NCI-H2029 treated with DMSO at 0.1 percent for 48 hours (cell line): ENCODE data around the gene VOPP1.
"Not testable (repeated sequence)": the region's sequence is repeated elsewhere in the genome, so short reads cannot be mapped to it uniquely, and the experiment has no call there.

Experiments used
- DNase-seq: peaks from one replicate; lab custom pipeline; 2025; lab: John Stamatoyannopoulos, UW

Gene VOPP1

GRCh38 chr7:55510206-55510605, 62.1 kb downstream of the VOPP1 start:
- DNase-seq, result not testable (repeated sequence)

DNA sequence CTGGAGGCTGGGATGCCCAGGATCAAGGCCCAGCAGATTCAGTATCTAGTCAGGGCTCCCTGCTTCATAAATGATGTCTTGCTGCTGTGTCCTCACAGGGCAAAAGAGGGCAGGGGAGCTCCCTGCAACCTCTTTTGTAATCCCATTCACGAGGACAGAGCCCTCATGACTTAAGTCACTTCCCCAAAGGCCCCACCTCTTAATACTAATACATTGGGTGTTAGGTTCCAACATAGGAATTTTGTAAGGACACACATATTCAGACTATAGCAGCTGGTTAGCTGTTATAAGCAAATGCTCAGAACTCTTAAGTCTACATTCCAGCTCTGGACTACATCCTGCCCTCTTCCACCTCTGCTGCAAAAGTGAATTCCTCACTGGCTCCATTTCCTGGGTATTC, 63.0 kb downstream of the VOPP1 start:
- no peak for DNase-seq

DNA sequence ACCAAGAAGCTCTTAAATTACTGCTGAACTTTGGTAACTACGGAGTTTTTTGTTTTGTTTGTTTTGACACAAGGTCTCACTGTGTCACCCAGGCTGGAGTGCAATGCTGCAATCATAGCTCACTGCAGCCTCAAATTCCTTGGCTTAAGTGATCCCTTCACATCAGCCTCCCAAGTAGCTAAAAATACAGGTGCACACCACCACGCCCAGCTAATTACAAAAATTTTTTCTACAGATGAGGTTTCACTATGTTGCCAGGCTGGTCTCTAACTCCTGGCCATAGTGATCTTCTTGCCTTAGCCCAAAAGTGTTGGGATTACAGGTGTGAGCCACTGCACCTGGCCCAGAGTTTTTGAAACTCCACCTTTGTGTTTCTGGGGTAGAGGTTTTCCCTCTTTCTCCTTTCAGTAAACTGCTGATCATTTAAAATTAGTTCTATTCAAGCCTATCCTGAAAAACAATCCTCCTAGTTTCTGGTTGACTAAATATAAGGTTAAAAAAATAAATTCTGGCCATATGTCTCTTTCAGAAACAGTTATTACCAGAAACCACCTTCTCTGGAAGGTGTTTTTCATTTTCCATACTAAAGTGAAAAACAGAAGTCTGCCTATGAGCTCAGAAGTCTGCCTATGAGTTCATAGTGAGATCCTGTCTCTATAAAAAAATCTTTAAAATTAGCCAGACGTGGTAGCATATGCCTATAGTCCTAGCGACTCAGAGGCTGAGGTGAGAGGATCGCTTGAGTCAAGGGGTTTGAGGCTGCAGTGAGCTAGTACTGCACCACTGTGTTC, 63.9 kb downstream of the VOPP1 start:
- DNase-seq, result no peak

GRCh38 chr7:55507743-55508142, 64.6 kb downstream of the VOPP1 start:
- DNase-seq, result no peak

GRCh38 chr7:55504967-55505658, 67.2 kb downstream of the VOPP1 start:
- no peak for DNase-seq

- DNase-seq, result no peak
Measured at GRCh38 chr7:55504093-55504859, 68.0 kb downstream of the VOPP1 start.

DNA sequence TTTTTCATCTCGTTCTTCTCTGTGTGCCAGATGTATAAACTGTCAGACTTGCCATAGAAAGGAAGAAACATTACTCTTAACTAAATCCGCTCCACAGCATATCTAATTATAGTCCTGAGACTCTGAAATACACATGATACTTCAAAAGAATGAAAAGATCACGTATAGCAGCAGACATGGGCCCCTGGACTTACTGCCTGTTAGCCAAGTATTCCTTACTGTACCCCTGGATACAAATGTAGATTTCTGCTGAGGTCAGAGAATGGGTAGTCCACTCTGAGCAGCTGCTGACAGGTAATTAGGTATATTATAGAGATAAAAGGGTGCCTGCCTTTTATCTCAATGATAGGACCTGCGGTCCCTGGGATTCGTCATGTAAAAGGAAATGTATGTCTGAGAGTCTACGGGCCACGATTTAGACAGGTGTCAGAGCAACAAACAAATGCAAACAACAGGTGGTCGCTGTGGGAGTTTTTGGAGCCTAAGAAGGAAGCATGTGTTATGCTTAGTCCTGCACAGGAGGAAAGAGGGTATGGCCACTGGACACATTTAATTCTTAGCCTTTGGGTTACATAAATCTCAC, 69.4 kb downstream of the VOPP1 start:
- no peak for DNase-seq

DNA sequence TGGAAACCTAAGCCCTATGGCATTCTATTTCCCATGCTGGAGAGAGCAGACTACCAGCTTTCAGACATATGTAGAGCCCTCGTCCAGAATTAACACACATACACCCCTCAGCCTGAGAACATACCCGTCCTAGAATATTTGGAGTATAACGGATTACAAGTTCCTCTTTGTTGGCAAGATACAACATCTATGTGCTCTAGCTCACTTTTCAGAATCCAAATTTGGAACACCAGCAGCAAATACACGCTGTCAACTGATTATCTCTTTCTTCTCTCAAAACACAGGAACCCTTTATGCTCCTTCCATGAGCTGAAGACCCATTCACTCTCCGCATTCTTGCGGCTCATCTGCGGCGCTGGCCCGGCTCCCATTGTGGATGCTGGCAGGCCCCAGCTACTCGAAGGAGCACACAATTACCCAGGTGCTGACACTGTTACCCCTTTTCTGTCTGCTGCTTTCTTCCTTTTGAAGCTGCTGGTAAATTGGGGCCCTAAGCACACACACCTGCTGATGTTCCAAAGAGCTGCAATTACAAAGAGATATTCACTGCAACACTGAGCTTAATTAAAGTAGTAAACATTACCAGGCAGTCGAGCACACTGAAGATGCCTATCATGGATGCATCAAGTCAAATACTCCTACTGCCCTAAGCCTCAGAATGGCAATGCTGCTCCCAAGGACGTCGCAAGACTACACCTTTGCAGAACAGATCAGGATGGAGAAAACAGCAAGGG, 70.0 kb downstream of the VOPP1 start:
- no peak for DNase-seq

GRCh38 chr7:55501611-55502010, 70.7 kb downstream of the VOPP1 start:
- no peak for DNase-seq

DNA sequence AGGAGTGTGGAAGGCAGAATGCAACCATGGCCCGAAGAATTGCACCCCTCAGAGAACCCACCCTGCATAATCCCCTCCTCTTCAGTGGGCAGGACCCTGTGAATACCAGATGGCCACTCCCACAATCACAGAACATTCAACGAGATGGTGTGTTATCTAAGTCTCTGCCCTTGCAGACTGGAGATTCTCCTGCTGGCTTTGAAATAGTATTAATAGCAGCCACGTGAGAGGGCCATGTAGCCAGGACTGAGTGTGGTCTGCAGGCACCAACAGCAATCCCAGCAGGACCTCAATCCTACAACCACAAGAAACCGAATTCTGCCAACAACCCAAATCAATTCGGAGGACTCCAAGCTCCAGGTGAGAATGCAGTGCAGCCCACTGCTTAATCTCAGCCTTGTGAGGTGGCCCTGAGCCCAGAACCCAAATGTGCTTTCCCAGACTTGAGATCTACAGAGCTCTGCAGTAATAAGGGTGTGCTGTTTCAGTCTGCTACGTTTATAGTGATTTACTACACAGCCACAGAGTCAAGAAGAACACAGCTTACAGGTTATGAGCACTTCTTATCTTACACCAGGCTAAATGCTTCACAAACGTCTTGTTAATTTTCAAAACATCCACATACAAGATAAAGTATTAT, 72.1 kb downstream of the VOPP1 start:
- no peak for DNase-seq

- DNase-seq, result no peak
Measured at GRCh38 chr7:55499591-55499990, 72.7 kb downstream of the VOPP1 start.

DNA sequence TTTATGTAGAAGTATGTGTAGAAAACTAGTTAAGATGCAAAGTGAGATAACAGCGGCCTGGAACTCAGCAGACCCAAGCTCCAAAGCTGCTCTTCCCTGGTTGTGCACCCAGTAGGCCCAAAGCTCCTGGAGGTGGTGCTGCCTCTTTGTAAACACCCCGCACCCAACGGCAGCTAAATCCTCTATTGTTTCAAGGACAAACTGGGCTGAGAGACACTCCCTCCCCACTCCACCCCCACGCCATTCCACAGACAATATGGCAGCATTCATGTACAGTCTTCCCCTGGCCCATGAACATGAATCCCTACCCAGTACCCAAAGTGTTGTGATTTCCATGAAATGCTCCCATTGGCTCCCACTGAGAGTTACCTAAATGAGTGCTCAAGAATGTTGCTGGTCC, 73.5 kb downstream of the VOPP1 start:
- DNase-seq, result no peak

- DNase-seq, result no peak
Measured at GRCh38 chr7:55498142-55498541, 74.2 kb downstream of the VOPP1 start.

DNA sequence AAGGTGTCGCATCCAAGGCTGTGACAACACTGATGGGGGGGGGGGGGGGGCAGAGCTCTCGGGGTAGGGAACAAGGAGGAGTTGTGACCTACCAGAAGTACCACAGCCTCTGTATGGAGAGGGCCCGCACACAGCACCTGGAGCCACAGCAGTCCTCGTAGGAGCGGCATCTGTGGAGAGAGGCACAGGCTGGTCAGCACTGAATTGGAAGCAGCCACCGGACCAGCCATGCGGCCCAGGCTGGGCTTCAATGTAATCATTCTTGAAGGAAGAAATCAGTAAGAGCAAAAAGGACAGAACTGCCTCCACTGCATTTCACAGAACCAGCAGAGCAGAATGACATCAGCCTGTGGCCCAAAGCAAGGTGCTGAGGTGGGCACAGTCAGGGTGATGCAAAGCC, 74.8 kb downstream of the VOPP1 start:
- no peak for DNase-seq

GRCh38 chr7:55496906-55497305, 75.4 kb downstream of the VOPP1 start:
- no peak for DNase-seq

- DNase-seq, result no peak
Measured at GRCh38 chr7:55494951-55495350, 77.4 kb downstream of the VOPP1 start.

- no peak for DNase-seq
Measured at GRCh38 chr7:55493408-55493807, 78.9 kb downstream of the VOPP1 start.

DNA sequence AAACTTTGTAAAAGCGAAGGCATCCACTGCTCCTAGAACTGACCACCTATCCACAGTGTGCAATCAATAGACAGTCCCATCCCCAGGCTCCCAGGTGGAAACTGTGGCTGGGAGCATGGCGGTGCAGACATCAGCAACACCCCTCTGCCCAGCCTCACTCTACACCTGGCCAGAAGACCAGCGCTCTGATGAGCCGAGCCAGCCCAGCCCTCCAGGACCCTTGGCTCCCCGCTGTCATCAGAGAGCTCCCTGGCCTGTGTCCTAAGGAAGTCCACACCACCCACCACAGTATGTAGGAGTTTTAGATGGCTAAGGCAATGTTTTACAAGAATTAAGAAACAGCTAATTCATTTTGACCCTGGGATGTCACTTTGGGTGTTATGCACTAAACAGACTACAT, 81.0 kb downstream of the VOPP1 start:
- DNase-seq, result no peak

DNA sequence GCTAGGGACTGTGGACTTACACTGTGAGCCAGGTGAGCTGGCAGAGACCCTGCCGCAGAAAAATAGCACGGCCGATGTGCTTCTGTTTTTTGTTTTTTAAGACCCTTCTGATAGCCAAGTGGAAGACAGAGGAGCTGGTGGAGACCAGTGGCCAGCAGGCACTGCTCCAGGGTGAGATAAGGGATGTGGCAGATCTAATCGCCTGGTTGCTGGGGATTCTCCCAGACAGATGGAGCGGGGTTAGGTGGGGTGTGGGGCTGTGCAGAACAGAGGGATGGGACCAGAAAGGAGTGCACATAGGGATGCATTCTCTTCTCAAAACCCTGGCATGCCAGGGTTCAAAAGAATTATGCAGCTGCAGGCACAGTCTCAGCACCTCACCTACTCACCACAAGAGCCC, 82.2 kb downstream of the VOPP1 start:
- DNase-seq, result no peak

DNA sequence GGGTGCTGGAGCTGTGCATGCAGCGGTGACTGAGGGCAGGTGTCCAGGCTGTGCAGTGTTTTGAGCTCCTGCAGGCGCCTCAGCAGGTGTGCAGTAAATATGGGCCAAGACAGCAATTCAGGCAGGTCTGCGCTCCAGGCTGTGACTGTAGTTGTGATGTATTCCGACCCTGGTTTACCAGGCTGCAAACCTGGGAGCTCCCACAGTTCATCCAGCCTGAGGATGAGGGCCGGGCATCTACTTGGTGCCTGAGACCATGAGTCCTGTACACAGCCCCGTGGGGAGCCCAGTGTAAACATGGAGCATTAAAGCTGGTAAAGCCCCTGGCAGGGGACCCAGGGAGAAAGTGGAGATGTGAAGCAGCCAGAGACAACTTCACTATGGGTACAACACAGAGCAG, 82.8 kb downstream of the VOPP1 start:
- DNase-seq, result no peak

DNA sequence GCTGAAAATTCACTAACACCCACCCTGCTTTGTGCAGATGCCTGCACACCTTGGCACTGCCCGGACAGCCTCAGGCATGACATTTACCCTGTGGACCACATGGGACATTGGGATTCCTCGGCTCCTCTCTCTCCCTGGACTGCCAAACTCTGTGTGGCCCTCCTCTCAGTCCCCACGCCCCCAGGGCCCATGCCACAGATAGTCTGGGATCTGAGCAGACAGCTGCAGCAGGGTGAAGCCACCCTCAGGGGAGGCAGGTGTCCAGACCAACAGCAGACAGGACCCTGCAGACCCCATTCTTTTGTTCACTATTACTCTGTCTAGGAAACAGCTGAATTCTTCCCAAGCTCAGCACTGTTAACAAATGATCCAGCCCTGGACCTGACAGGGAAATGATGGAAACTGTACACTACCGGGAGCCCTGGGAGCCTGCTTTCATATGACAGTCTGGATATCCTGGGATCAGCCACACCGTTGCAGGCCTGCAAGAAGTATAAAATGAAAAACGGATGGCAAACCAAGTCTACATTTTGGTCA, 83.4 kb downstream of the VOPP1 start:
- DNase-seq, result no peak
